Measurements from ENCODE around the gene ZNF800.

The ZNF800 gene

GRCh38 chr7:127347567-127348246 is 44.8 kb downstream of the ZNF800 start:
- peak; percentile 98 for ATAC-seq
- DNase-seq: peak; percentile 80

- ATAC-seq (no peak), DNase-seq (peak; percentile 4)
Observed at GRCh38 chr7:127346575-127347256, 45.8 kb downstream of the ZNF800 start.

- no peak for DNase-seq
- no peak for ATAC-seq
Observed at GRCh38 chr7:127342596-127342995, 49.9 kb downstream of the ZNF800 start.

GRCh38 chr7:127338122-127338521 is 54.4 kb downstream of the ZNF800 start:
- ATAC-seq (no peak), DNase-seq (no peak)

GRCh38 chr7:127337581-127337980 is 54.9 kb downstream of the ZNF800 start:
- ATAC-seq (no peak), DNase-seq (no peak)

- ATAC-seq: no peak
- no peak for DNase-seq
Observed at GRCh38 chr7:127336458-127336857, 56.0 kb downstream of the ZNF800 start.

- ATAC-seq (no peak), DNase-seq (no peak)
Observed at GRCh38 chr7:127332880-127333279, 59.6 kb downstream of the ZNF800 start.

- no peak for DNase-seq
- ATAC-seq: no peak
Observed at GRCh38 chr7:127330070-127330469, 62.4 kb downstream of the ZNF800 start.

- ATAC-seq (no peak), DNase-seq (no peak)
Observed at GRCh38 chr7:127322832-127323493, 69.5 kb downstream of the ZNF800 start.

- DNase-seq (no peak), ATAC-seq (no peak)
Observed at GRCh38 chr7:127322351-127322750, 70.2 kb downstream of the ZNF800 start.

GRCh38 chr7:127320974-127321373 is 71.5 kb downstream of the ZNF800 start:
- DNase-seq: no peak
- ATAC-seq: no peak
